Mesenchymal stem cell (in vitro differentiated cells and primary cell): ENCODE measurements around the gene NRP1.

Experiments
- DNase-seq: peaks from one replicate; pipeline ENCODE4 v3.0.0-alpha.2; 2013
- H2AFZ ChIP-seq: one replicate; pipeline ENCODE4 v1.6.1; 2013; ENCODE audit warnings: low read depth, mild to moderate bottlenecking, control low read depth, inconsistent platforms, low read length, moderate library complexity
- H2AK5ac ChIP-seq: 2 replicates; pipeline ENCODE4 v1.6.1; 2013; ENCODE audit warnings: low read length, moderate library complexity, mild to moderate bottlenecking, inconsistent platforms; ENCODE audit not compliant: severe bottlenecking
- H2BK120ac ChIP-seq: one replicate; pipeline ENCODE4 v1.6.1; 2013; ENCODE audit warnings: low read depth, mild to moderate bottlenecking, inconsistent platforms, low read length, moderate library complexity
- H2BK12ac ChIP-seq, 2 experiments: one replicate each; pipeline ENCODE4 v1.6.1; 2013; ENCODE audit warnings: inconsistent platforms in 2 of 2, low read length in 2 of 2, mild to moderate bottlenecking in 2 of 2, moderate library complexity in 2 of 2, control low read depth in 1 of 2
- H2BK15ac ChIP-seq: one replicate; pipeline ENCODE4 v1.6.1; 2013; ENCODE audit warnings: mild to moderate bottlenecking, low read depth, inconsistent platforms; ENCODE audit not compliant: poor library complexity, severe bottlenecking
- H2BK5ac ChIP-seq: 2 replicates; pipeline ENCODE4 v1.6.1; 2013; ENCODE audit warnings: low read depth, mild to moderate bottlenecking, low read length, control low read depth, inconsistent platforms; ENCODE audit not compliant: poor library complexity, severe bottlenecking
- H3K14ac ChIP-seq, 2 experiments: one replicate each; pipeline ENCODE4 v1.6.1; 2013; ENCODE audit warnings: inconsistent platforms in 2 of 2, low read length in 2 of 2, control low read depth in 1 of 2, mild to moderate bottlenecking in 1 of 2, moderate library complexity in 1 of 2
- H3K18ac ChIP-seq, 2 experiments: one replicate each; pipeline ENCODE4 v1.6.1; 2013; ENCODE audit warnings: inconsistent platforms in 2 of 2, low read length in 2 of 2, control low read depth in 1 of 2, low read depth in 1 of 2, mild to moderate bottlenecking in 1 of 2
- H3K23ac ChIP-seq, 2 experiments: one replicate each; pipeline ENCODE4 v1.6.1; 2013; ENCODE audit warnings: inconsistent platforms in 2 of 2, low read length in 2 of 2, mild to moderate bottlenecking in 2 of 2, moderate library complexity in 2 of 2, control low read depth in 1 of 2
- H3K27ac ChIP-seq: 2 replicates; pipeline ENCODE4 v1.5.1; 2013; ENCODE audit warnings: mild to moderate bottlenecking, moderate library complexity, low read length, control low read depth, inconsistent platforms; ENCODE audit not compliant: poor library complexity, severe bottlenecking
- H3K27me3 ChIP-seq, 2 experiments: 2 replicates each; pipeline versions ENCODE4 v1.6.1 to v1.7.0; 2013; ENCODE audit warnings: low read length in 2 of 2, mild to moderate bottlenecking in 2 of 2, moderate library complexity in 2 of 2, control low read depth in 1 of 2, inconsistent platforms in 1 of 2; ENCODE audit not compliant: control insufficient read depth in 1 of 2, insufficient read depth in 1 of 2
- H3K36me3 ChIP-seq, 2 experiments: 2 replicates each; pipeline versions ENCODE4 v1.6.1 to v1.7.0; 2013; ENCODE audit warnings: low read length in 2 of 2, control low read depth in 1 of 2, inconsistent platforms in 1 of 2, low read depth in 1 of 2, mild to moderate bottlenecking in 1 of 2; ENCODE audit not compliant: insufficient read depth in 2 of 2, control insufficient read depth in 1 of 2
- H3K4ac ChIP-seq, 2 experiments: one replicate each; pipeline ENCODE4 v1.6.1; 2013; ENCODE audit warnings: inconsistent platforms in 2 of 2, low read length in 2 of 2, mild to moderate bottlenecking in 2 of 2, moderate library complexity in 2 of 2, control low read depth in 1 of 2, low read depth in 1 of 2
- H3K4me1 ChIP-seq: 2 replicates; pipeline ENCODE4 v1.6.1; 2013; ENCODE audit warnings: low read depth, low read length, control low read depth; ENCODE audit not compliant: control insufficient read depth, insufficient read depth
- H3K4me2 ChIP-seq: 2 replicates; pipeline ENCODE4 v1.6.1; 2013; ENCODE audit warnings: low read length, mild to moderate bottlenecking, inconsistent platforms; ENCODE audit not compliant: poor library complexity, severe bottlenecking
- H3K4me3 ChIP-seq, 2 experiments: 2 replicates each; pipeline versions ENCODE4 v1.5.1 to v1.7.0; 2013; ENCODE audit warnings: low read length in 2 of 2, mild to moderate bottlenecking in 2 of 2, control low read depth in 1 of 2, low read depth in 1 of 2; ENCODE audit not compliant: insufficient read depth in 1 of 2
- H3K79me1 ChIP-seq: replicated peaks from 2 replicates; pipeline ENCODE4 v1.6.1; 2013; ENCODE audit warnings: mild to moderate bottlenecking, control low read depth, low read length, inconsistent platforms; ENCODE audit not compliant: poor library complexity, severe bottlenecking
- H3K9ac ChIP-seq: 2 replicates; pipeline ENCODE4 v1.7.0; 2013; ENCODE audit warnings: mild to moderate bottlenecking, low read length, moderate library complexity
- H3K9me3 ChIP-seq: 2 replicates; pipeline ENCODE4 v1.7.0; 2013; ENCODE audit warnings: mild to moderate bottlenecking, low read length; ENCODE audit not compliant: control insufficient read depth
- H4K8ac ChIP-seq: one replicate; pipeline ENCODE4 v1.6.1; 2013; ENCODE audit warnings: inconsistent platforms, mild to moderate bottlenecking, low read length, moderate library complexity
- H4K91ac ChIP-seq: one replicate; pipeline ENCODE4 v1.6.1; 2013; ENCODE audit warnings: mild to moderate bottlenecking, low read length, inconsistent platforms
- WGBS: methylation state at CpG from one replicate; pipeline ENCODE4 v1.1.7; 2013; ENCODE audit warnings: mixed read lengths; 5-methylcytosine and 5-hydroxymethylcytosine counted together

NRP1 gene

DNA sequence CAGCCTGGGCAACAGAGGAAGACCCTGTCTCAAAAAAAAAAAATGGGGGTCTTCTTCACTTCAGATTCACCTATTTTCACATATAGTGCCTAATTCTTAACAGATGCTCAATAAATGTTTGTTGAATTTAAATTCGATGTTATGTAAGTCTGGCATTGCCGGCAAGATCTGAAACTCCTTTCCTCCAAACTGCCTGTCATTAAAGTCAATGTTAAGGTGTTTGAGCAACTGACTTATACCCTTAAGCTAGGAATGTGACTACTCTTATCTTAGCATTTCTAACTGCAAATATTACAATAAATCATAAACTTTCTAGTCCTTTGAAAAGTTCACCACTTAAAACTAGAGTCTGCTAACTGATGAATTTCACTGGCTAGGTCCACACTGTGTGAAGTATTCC lies 95.2 kb downstream of the NRP1 start:
- Histone ChIP-seq H2AFZ (no peak overlapping the region), H2BK15ac (no peak overlapping the region), H3K9me3 (no peaks in the 10 kb centered on the region), H3K27ac (peak overlapping the region; percentile 99), H3K9ac (no peak overlapping the region), H3K23ac (no peak overlapping the region), H2BK5ac (peak overlapping the region; percentile 71), H3K18ac (no peak overlapping the region), H4K91ac (no peak overlapping the region), H3K4ac (no peak overlapping the region), H3K4me1 (peaks cover 7% of the 10 kb centered on the region), H2AK5ac (peak overlapping the region; percentile 89), H3K4me2 (no peak overlapping the region), H4K8ac (no peak overlapping the region), H3K79me1 (peaks cover 1% of the 10 kb centered on the region), H3K14ac (no peak overlapping the region), H2BK120ac (no peak overlapping the region), H3K27me3 (no peaks in the 10 kb centered on the region), H3K4me3 (no peak overlapping the region), H2BK12ac (no peak overlapping the region), H3K36me3 (peaks cover 0 to 81% of the 10 kb centered on the region in 2 experiments)
- no peak for DNase-seq
- WGBS, result no CpG with 5 or more reads among the region's 2 CpGs

- Histone ChIP-seq H3K4me2 (no peak overlapping the region), H2BK15ac (no peak overlapping the region), H3K18ac (no peak overlapping the region), H3K4me3 (no peak overlapping the region), H3K23ac (no peak overlapping the region), H4K8ac (no peak overlapping the region), H3K36me3 (peaks cover 0 to 80% of the 10 kb centered on the region in 2 experiments), H3K9me3 (no peaks in the 10 kb centered on the region), H2AFZ (no peak overlapping the region), H2BK5ac (peak overlapping the region; percentile 71), H2AK5ac (peak overlapping the region; percentile 89), H3K9ac (peak overlapping the region; percentile 24), H3K27ac (peak overlapping the region; percentile 99), H3K4ac (no peak overlapping the region), H2BK12ac (no peak overlapping the region), H3K14ac (no peak overlapping the region), H3K27me3 (no peaks in the 10 kb centered on the region), H4K91ac (no peak overlapping the region), H3K4me1 (peaks cover 7% of the 10 kb centered on the region), H3K79me1 (peaks cover 1% of the 10 kb centered on the region), H2BK120ac (no peak overlapping the region)
- peak; percentile 74 for DNase-seq
- WGBS, result 77% methylated on average over 2 of the region's 3 CpGs
Measured at GRCh38 chr10:33238643-33239042, 95.8 kb downstream of the NRP1 start.

GRCh38 chr10:33237736-33238624 lies 96.5 kb downstream of the NRP1 start:
- WGBS, result 33% methylated on average over 7 of the region's 8 CpGs
- peak overlapping the region; percentile 97 for H2BK5ac ChIP-seq
- H2BK120ac ChIP-seq, result peak overlapping the region; percentile 42
- peaks cover 0 to 80% of the 10 kb centered on the region in 2 experiments for H3K36me3 ChIP-seq
- no peak overlapping the region for H4K91ac ChIP-seq
- no peaks in the 10 kb centered on the region for H3K9me3 ChIP-seq
- peak overlapping the region in 1 of 2 experiments; percentile 60 for H2BK12ac ChIP-seq
- peak overlapping the region; percentile 48 for H3K9ac ChIP-seq
- H3K18ac ChIP-seq, result peak overlapping the region in 1 of 2 experiments; percentile 50
- H3K14ac ChIP-seq, result no peak overlapping the region
- peak overlapping the region; percentile 99 for H3K27ac ChIP-seq
- peak; percentile 94 for DNase-seq
- H3K4me1 ChIP-seq, result peaks cover 7% of the 10 kb centered on the region
- no peak overlapping the region for H2BK15ac ChIP-seq
- H3K23ac ChIP-seq, result no peak overlapping the region
- H3K4me2 ChIP-seq, result no peak overlapping the region
- peak overlapping the region; percentile 32 for H4K8ac ChIP-seq
- no peak overlapping the region for H3K4ac ChIP-seq
- peaks cover 3% of the 10 kb centered on the region for H3K79me1 ChIP-seq
- H2AFZ ChIP-seq, result no peak overlapping the region
- no peaks in the 10 kb centered on the region for H3K27me3 ChIP-seq
- H3K4me3 ChIP-seq, result no peak overlapping the region
- peak overlapping the region; percentile 98 for H2AK5ac ChIP-seq

DNA sequence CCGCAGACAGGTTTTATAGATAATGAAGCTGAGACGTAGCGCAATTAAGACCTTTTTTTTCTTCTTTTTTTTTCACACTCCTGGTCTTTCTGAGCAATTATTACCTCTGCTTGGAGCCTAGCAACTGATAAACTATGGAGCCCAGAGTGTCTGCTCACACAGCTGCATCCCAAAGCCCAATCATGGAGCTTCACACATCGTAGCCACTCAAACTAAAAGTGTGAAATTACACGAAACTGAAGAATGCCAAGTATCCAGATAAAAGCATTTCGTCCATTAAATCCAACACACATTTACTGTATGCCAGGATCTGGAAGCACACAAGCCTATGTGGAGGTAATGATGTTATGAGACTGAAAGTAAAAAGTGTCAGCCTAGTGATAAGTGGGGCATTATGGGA lies 97.6 kb downstream of the NRP1 start:
- Histone ChIP-seq H2BK5ac (no peak overlapping the region), H2AK5ac (peak overlapping the region; percentile 85), H3K14ac (no peak overlapping the region), H2BK120ac (no peak overlapping the region), H3K4me2 (no peak overlapping the region), H3K36me3 (peaks cover 0 to 77% of the 10 kb centered on the region in 2 experiments), H2BK15ac (no peak overlapping the region), H2AFZ (no peak overlapping the region), H4K91ac (no peak overlapping the region), H3K79me1 (peaks cover 3% of the 10 kb centered on the region), H3K27me3 (no peaks in the 10 kb centered on the region), H4K8ac (no peak overlapping the region), H3K9ac (no peak overlapping the region), H3K27ac (peak overlapping the region; percentile 99), H2BK12ac (no peak overlapping the region), H3K4me3 (no peak overlapping the region), H3K9me3 (no peaks in the 10 kb centered on the region), H3K23ac (no peak overlapping the region), H3K4ac (no peak overlapping the region), H3K18ac (peak overlapping the region in 1 of 2 experiments; percentile 63), H3K4me1 (peaks cover 7% of the 10 kb centered on the region)
- no peak for DNase-seq
- WGBS, result 83% methylated on average over 6 of the region's 6 CpGs
